Frontal cortex (tissue), 4 donors: Measurements from ENCODE around the gene AKAP13. TPM values are rescaled to one million over a fixed set of nuclear protein-coding genes. Genes with fewer than 3 reads are reported as not detected.
"Not testable (repeated sequence)": the region's sequence is repeated elsewhere in the genome, so short reads cannot be mapped to it uniquely, and the experiment has no call there.

ENCODE experiments used
- DNase-seq, 2 donors: peaks; one replicate each; pipeline ENCODE4 v3.0.0; 2012; ENCODE audit warnings: low spot score in 2 of 2
- FAIRE-seq: peaks from 2 replicates; lab custom pipeline; 2012; peaks lifted over from hg19 to GRCh38; lab: Jason Lieb, UNC
- total RNA-seq: library from RNA; depleted of rRNA; stranded (reverse); fragments of >200 nt; gene quantifications from one replicate; pipeline ENCODE4 v1.2.3, GENCODE V29; 2014
- donor health status: control.
- donor health status: control.
- donor health status: control.

Gene AKAP13
- total RNA-seq, 1 donor from 2014 or later: 67.3 TPM

- DNase-seq: no peak
Observed at GRCh38 chr15:85509973-85510372, 129.6 kb downstream of the AKAP13 start.

GRCh38 chr15:85514413-85514812, 134.0 kb downstream of the AKAP13 start:
- no peak for DNase-seq
- FAIRE-seq: no peak

More at GRCh38 chr15:85509973-85510372, 129.6 kb downstream of the AKAP13 start:
- no peak for FAIRE-seq

- FAIRE-seq: no peak
- no peak for DNase-seq
Observed at GRCh38 chr15:85515212-85515611, 134.8 kb downstream of the AKAP13 start.

GRCh38 chr15:85517086-85517485, 136.7 kb downstream of the AKAP13 start:
- no peak for FAIRE-seq
- no peak for DNase-seq

GRCh38 chr15:85518979-85519761, 138.8 kb downstream of the AKAP13 start:
- no peak for FAIRE-seq

GRCh38 chr15:85520650-85521049, 140.2 kb downstream of the AKAP13 start:
- FAIRE-seq: no peak
- DNase-seq: no peak

More at GRCh38 chr15:85518979-85519761, 138.8 kb downstream of the AKAP13 start:
- no peak for DNase-seq

- DNase-seq: no peak
- FAIRE-seq: no peak
Observed at GRCh38 chr15:85523530-85523929, 143.1 kb downstream of the AKAP13 start.

GRCh38 chr15:85525755-85526154, 145.4 kb downstream of the AKAP13 start:
- DNase-seq (no peak), FAIRE-seq (no peak)

GRCh38 chr15:85527895-85528294, 147.5 kb downstream of the AKAP13 start:
- no peak for DNase-seq

GRCh38 chr15:85530079-85530478, 149.7 kb downstream of the AKAP13 start:
- no peak for DNase-seq
- no peak for FAIRE-seq

More at GRCh38 chr15:85527895-85528294, 147.5 kb downstream of the AKAP13 start:
- no peak for FAIRE-seq

GRCh38 chr15:85531083-85531482, 150.7 kb downstream of the AKAP13 start:
- no peak for DNase-seq
- FAIRE-seq: no peak

GRCh38 chr15:85532689-85533088, 152.3 kb downstream of the AKAP13 start:
- DNase-seq: no peak

GRCh38 chr15:85534031-85534430, 153.6 kb downstream of the AKAP13 start:
- no peak for FAIRE-seq
- DNase-seq: no peak

More at GRCh38 chr15:85532689-85533088, 152.3 kb downstream of the AKAP13 start:
- FAIRE-seq: no peak

- FAIRE-seq, DNase-seq: not testable (repeated sequence)
Observed at GRCh38 chr15:85535533-85536330, 155.3 kb downstream of the AKAP13 start.

GRCh38 chr15:85536341-85536740, 155.9 kb downstream of the AKAP13 start:
- DNase-seq (no peak), FAIRE-seq (no peak)

- FAIRE-seq: no peak
- DNase-seq: no peak
Observed at GRCh38 chr15:85539491-85539890, 159.1 kb downstream of the AKAP13 start.

- no peak for DNase-seq
- FAIRE-seq: no peak
Observed at GRCh38 chr15:85540085-85540797, 159.8 kb downstream of the AKAP13 start.

GRCh38 chr15:85541744-85542143, 161.3 kb downstream of the AKAP13 start:
- no peak for DNase-seq
- no peak for FAIRE-seq

GRCh38 chr15:85542488-85542887, 162.1 kb downstream of the AKAP13 start:
- DNase-seq (no peak), FAIRE-seq (no peak)

GRCh38 chr15:85542895-85543331, 162.5 kb downstream of the AKAP13 start:
- no peak for DNase-seq
- FAIRE-seq: no peak
